K562 (cell line): ENCODE measurements around the gene CTIF. TPM values are rescaled to one million over a fixed set of nuclear protein-coding genes. Genes with fewer than 3 reads are reported as not detected.

Experiments
- ATAC-seq: fragments of 200-7000 bp; cut with Tn5 transposase; 3 replicates; pipeline ENCODE4 v1.9.1; 2020; ENCODE audit warnings: moderate library complexity
- BruUV-seq: library from RNA; stranded (reverse); fragments of 400-500 nt; replicated peaks from 2 replicates; lab custom pipeline; 2021; lab: Mats Ljungman, UMichigan
- CTCF ChIA-PET: fragments of 300-600 bp; formaldehyde crosslinking; extraction: SDS; loops from one replicate; lab custom pipeline; 2021; ENCODE audit warnings: low intra/inter-chr PET ratio; lab: Yijun Ruan, JAX
- POLR2A ChIA-PET: fragments of 300-600, 350-650 bp; sonication (Branson Sonifier 250); formaldehyde crosslinking; extraction: SDS; loops from one replicate; lab custom pipeline; 2021; ENCODE audit warnings: antibody characterized with exemption, inconsistent platforms; lab: Yijun Ruan, JAX
- DNase-seq, 4 experiments: peaks; one replicate each; pipeline versions ENCODE4 v3.0.0 to v3.0.0-alpha.2; 2011 to 2018; ENCODE audit warnings: low spot score in 3 of 4, mixed read lengths in 3 of 4; ENCODE audit errors: extremely low read depth in 1 of 4
- FAIRE-seq: peaks from 2 replicates; lab custom pipeline; 2011; peaks lifted over from hg19 to GRCh38; lab: Jason Lieb, UNC
- H2AFZ ChIP-seq: 2 replicates; pipeline ENCODE4 v1.6.0; 2011; ENCODE audit warnings: low read depth, low read length, control low read depth, inconsistent platforms
- H3K27ac ChIP-seq: fragments of 200-600 bp; 3 replicates; pipeline ENCODE4 v1.8.0; 2011; ENCODE audit warnings: low read depth, mild to moderate bottlenecking, control low read depth, inconsistent platforms, low read length, moderate library complexity, mixed read lengths; ENCODE audit errors: extremely low read depth
- H3K27me3 ChIP-seq, 2 experiments: fragments of 300-600 bp in 1 of 2; 2 replicates in 1 of 2; 3 replicates in 1 of 2; pipeline versions ENCODE4 v1.6.0 to v1.8.0; 2011; ENCODE audit warnings: inconsistent platforms in 2 of 2, low read length in 2 of 2, mild to moderate bottlenecking in 1 of 2, mixed read lengths in 1 of 2, moderate library complexity in 1 of 2; ENCODE audit not compliant: control insufficient read depth in 2 of 2, insufficient read depth in 2 of 2
- H3K36me3 ChIP-seq: fragments of 300-600 bp; 3 replicates; pipeline ENCODE4 v1.8.0; 2011; ENCODE audit warnings: mild to moderate bottlenecking, low read length, inconsistent platforms; ENCODE audit not compliant: control insufficient read depth, insufficient read depth
- H3K4me1 ChIP-seq, 2 experiments: fragments of 200-600 bp in 1 of 2; replicated peaks in 1 of 2; 2 replicates in 1 of 2; 3 replicates in 1 of 2; pipeline versions ENCODE4 v1.5.1 to v1.8.0; 2011; ENCODE audit warnings: inconsistent platforms in 2 of 2, low read length in 2 of 2, mild to moderate bottlenecking in 1 of 2, mixed read lengths in 1 of 2, moderate library complexity in 1 of 2; ENCODE audit not compliant: control insufficient read depth in 2 of 2, insufficient read depth in 2 of 2
- H3K4me2 ChIP-seq: 2 replicates; pipeline ENCODE4 v1.6.1; 2011; ENCODE audit warnings: low read length, control low read depth, inconsistent platforms, mixed read lengths; ENCODE audit not compliant: insufficient read depth
- H3K4me3 ChIP-seq: fragments of 200-600 bp; sonication (generic), shearing (Covaris generic); 2 replicates; pipeline ENCODE4 v1.5.1; 2016; ENCODE audit warnings: control low read depth, inconsistent platforms
- H3K79me2 ChIP-seq: fragments of 200-600 bp; 3 replicates; pipeline ENCODE4 v1.8.0; 2011; ENCODE audit warnings: low read length, inconsistent platforms; ENCODE audit not compliant: control insufficient read depth, insufficient read depth
- H3K9ac ChIP-seq, 2 experiments: 2 replicates each; pipeline versions ENCODE4 v1.6.0 to v1.6.1; 2011; ENCODE audit warnings: low read depth in 2 of 2, low read length in 2 of 2, control low read depth in 1 of 2, inconsistent platforms in 1 of 2, mild to moderate bottlenecking in 1 of 2, mixed read lengths in 1 of 2; ENCODE audit not compliant: insufficient read depth in 1 of 2
- H3K9me1 ChIP-seq: one replicate; pipeline ENCODE4 v1.6.0; 2011; ENCODE audit warnings: inconsistent platforms, mild to moderate bottlenecking, low read length, moderate library complexity; ENCODE audit not compliant: control insufficient read depth, insufficient read depth
- H3K9me3 ChIP-seq: replicated peaks from 2 replicates; pipeline ENCODE4 v1.5.1; 2011; ENCODE audit warnings: low read depth, low read length, inconsistent platforms; ENCODE audit not compliant: control insufficient read depth, insufficient read depth
- H4K20me1 ChIP-seq: replicated peaks from 2 replicates; pipeline ENCODE4 v1.6.1; 2011; ENCODE audit warnings: low read length, inconsistent platforms, mixed read lengths; ENCODE audit not compliant: control insufficient read depth, insufficient read depth
- CSDE1 ChIP-seq, 2 experiments: fragments of 450-650 bp; IDR thresholded peaks; 2 replicates each; pipeline ENCODE4 v1.6.1; 2016; ENCODE audit warnings: mild to moderate bottlenecking in 1 of 2
- HDAC8 ChIP-seq: fragments of 450-650 bp; IDR thresholded peaks from 2 replicates; pipeline ENCODE4 v1.6.1; 2016; ENCODE audit warnings: mild to moderate bottlenecking, missing genetic modification characterization, moderate library complexity, missing compliant biosample characterization
- KLF13 ChIP-seq: fragments of 450-650 bp; IDR thresholded peaks from 2 replicates; pipeline ENCODE4 v1.6.1; 2016; ENCODE audit warnings: missing genetic modification characterization, low read depth, mild to moderate bottlenecking, missing compliant biosample characterization, moderate library complexity, borderline replicate concordance
- NCOA6 ChIP-seq: fragments of 450-650 bp; IDR thresholded peaks from 2 replicates; pipeline ENCODE4 v1.6.1; 2017; ENCODE audit warnings: mild to moderate bottlenecking
- PHF8 ChIP-seq: fragments of 200-600 bp; sonication (generic); IDR thresholded peaks from 2 replicates; pipeline ENCODE4 v1.6.1; 2012; ENCODE audit warnings: mixed run types, mild to moderate bottlenecking, inconsistent platforms, low read length, moderate library complexity, borderline replicate concordance
- PML ChIP-seq: IDR thresholded peaks from 2 replicates; pipeline ENCODE4 v1.6.1; 2012; ENCODE audit warnings: low read length, inconsistent platforms
- ZNF217 ChIP-seq: sonication (generic); formaldehyde crosslinking; IDR thresholded peaks from 2 replicates; pipeline ENCODE4 v1.8.0; 2022; ENCODE audit warnings: mild to moderate bottlenecking, missing genetic modification reagents
- ZNF561 ChIP-seq: fragments of 450-650 bp; formaldehyde crosslinking; conservative IDR thresholded peaks from 2 replicates; pipeline ENCODE4 v1.4.0; 2020; ENCODE audit warnings: mild to moderate bottlenecking, moderate library complexity
- WGBS: fragments of 100-300 bp; shearing (Covaris generic); methylation state at CpG from one replicate; pipeline ENCODE4 v1.1.6; 2016; ENCODE audit warnings: low coverage, mixed read lengths; ENCODE audit not compliant: insufficient coverage; ENCODE audit errors: missing lambda C conversion rate; 5-methylcytosine and 5-hydroxymethylcytosine counted together
- in situ Hi-C: fragments of 300-500 bp; cut with MboI; formaldehyde crosslinking; loops from 4 replicates; pipeline ENCODE4 v1.15.0; 2018; ENCODE audit warnings: inconsistent platforms, mixed read lengths
- intact Hi-C: fragments of 100-400 bp; cut with micrococcal nuclease; formaldehyde crosslinking; loops from 2 replicates; pipeline ENCODE4 v1.14.2; 2022
- polyA plus RNA-seq, 8 experiments: library from polyadenylated mRNA; depleted of rRNA in 4 of 8; stranded (reverse) in 5 of 8; unstranded in 3 of 8; fragments of >200 nt; fragmentation: Nextera tagmentation in 2 of 8; fragmentation: Illumina TruSeq in 1 of 8; extraction: Ambion mirVana in 2 of 8; extraction: Trizol in 1 of 8; gene quantifications; 2 replicates each; pipeline versions ENCODE4 v1.2.1 to v1.2.3, GENCODE V29; 2011 to 2014; ENCODE audit warnings: inconsistent platforms in 1 of 8, missing spikeins in 1 of 8
- total RNA-seq, 7 experiments: library from RNA; depleted of rRNA in 6 of 7; stranded (reverse); fragments of >200 nt in 6 of 7; fragmentation: Illumina TruSeq in 2 of 7; extraction: Trizol in 2 of 7; gene quantifications; 2 replicates each; pipeline versions ENCODE4 v1.2.1 to v1.2.3, GENCODE V29; 2011 to 2021; ENCODE audit warnings: low replicate concordance in 1 of 7
- TF ChIP-seq, protein P1 (sequence below): fragments of 150-350 bp; conservative IDR thresholded peaks from 2 replicates; pipeline ENCODE4 v1.6.1; 2014; ENCODE audit warnings: low read length

Gene CTIF
- total and polyA plus RNA-seq, 9 of the 15 experiments (the other 6 are each of a cell fraction or from before 2014, with no cell fraction given): 0.17 to 11.5 (median 2.2) TPM

DNA sequence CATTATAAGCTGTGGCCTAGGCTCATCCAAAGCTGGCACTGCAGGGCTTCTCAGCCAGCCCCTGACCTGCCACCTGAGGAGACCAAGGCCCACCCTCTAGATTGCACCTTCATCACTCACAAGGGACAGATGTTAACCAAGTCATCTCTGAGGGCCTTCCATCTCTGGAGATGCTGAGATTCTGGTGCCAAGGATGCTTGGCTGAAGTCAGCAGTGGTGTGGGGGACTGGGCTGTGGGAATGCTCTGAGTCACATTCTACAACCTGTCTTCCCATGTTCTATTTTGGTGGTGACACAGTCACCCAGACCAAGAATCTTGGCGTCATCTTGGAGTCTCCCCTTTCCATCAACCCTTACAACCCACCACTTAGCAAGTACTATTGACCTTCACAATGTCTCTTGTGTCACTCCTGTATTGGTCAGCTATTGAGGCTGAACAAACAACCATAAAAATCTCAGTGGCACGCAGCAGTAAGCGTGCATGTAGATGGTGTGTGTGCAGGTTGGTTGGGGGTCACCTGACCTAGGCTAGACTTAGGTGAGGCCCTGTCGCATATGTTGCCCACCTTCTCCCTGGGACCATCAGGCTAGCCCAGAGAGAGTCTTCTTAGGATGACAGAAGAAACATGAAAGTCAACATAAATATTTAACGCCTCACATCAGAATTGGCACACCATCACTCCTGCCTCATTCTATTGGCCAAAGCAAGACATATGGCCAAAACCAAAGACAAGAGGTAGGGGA is 276.9 kb downstream of the CTIF start:
- Histone ChIP-seq H3K4me2 (no peak overlapping the region), H3K9me3 (no peaks in the 10 kb centered on the region), H3K27me3 (no peaks in the 10 kb centered on the region), H3K9me1 (no peaks in the 10 kb centered on the region), H3K9ac (no peak overlapping the region), H3K27ac (no peak overlapping the region), H3K36me3 (no peaks in the 10 kb centered on the region), H3K4me3 (no peak overlapping the region), H4K20me1 (no peaks in the 10 kb centered on the region), H3K4me1 (peaks cover 12 to 22% of the 10 kb centered on the region in 2 experiments; a peak in 3 of 5 replicates), H2AFZ (no peak overlapping the region), H3K79me2 (no peaks in the 10 kb centered on the region)
- TF ChIP-seq, protein P1, sequence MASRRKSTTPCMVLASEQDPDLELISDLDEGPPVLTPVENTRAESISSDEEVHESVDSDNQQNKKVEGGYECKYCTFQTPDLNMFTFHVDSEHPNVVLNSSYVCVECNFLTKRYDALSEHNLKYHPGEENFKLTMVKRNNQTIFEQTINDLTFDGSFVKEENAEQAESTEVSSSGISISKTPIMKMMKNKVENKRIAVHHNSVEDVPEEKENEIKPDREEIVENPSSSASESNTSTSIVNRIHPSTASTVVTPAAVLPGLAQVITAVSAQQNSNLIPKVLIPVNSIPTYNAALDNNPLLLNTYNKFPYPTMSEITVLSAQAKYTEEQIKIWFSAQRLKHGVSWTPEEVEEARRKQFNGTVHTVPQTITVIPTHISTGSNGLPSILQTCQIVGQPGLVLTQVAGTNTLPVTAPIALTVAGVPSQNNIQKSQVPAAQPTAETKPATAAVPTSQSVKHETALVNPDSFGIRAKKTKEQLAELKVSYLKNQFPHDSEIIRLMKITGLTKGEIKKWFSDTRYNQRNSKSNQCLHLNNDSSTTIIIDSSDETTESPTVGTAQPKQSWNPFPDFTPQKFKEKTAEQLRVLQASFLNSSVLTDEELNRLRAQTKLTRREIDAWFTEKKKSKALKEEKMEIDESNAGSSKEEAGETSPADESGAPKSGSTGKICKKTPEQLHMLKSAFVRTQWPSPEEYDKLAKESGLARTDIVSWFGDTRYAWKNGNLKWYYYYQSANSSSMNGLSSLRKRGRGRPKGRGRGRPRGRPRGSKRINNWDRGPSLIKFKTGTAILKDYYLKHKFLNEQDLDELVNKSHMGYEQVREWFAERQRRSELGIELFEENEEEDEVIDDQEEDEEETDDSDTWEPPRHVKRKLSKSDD: no peak
- TF ChIP-seq NCOA6 (no peak), ZNF217 (CRISPR knock-in tag) (no peak), ZNF561 (CRISPR knock-in tag) (no peak), KLF13 (tag) (no peak), CSDE1 (IDR thresholded peaks at IDR 0.05) (no peak), PHF8 (no peak), HDAC8 (tag) (no peak), PML (no peak)
- WGBS: 75% methylated on average over 5 of the region's 5 CpGs
- CTCF ChIA-PET: no interaction called here
- in situ Hi-C loops (no loop called here), intact Hi-C loops (no loop called here)
- FAIRE-seq (no peak), DNase-seq (no peak), ATAC-seq (no peak)
- BruUV-seq: no TSS peak
- POLR2A ChIA-PET: no interaction called here
